Measurements from ENCODE around the gene DUSP7.
A peak's percentile ranks its signal among the peaks of the same experiment; 100 is the strongest.

DUSP7 gene

DNA sequence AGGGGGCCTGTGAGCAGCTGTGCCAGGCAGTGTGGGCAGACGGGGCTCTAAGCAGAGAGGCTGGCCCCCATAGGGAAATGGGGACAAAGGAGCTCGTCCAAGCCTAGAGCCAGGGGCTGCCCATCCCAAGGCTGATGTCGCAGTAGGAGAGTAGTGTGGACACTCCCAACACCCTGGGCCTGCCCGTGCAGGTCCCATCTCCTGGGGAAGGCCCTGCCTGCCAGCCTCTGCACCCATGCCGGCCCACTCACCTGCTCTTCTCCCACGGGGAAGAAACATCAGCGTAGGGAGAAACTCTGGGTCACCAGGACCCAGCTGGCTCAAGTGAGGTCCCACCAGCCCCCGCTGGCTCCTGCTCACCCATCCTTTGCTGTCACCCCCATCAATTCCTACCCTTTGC is 10.7 kb upstream of the DUSP7 start:
- no peaks in the 10 kb centered on the region for H3K9me3 Mint-ChIP-seq
- H3K36me3 Mint-ChIP-seq (ENCODE audit: low read depth): no peaks in the 10 kb centered on the region
- no peaks in the 10 kb centered on the region for H3K27me3 Mint-ChIP-seq (ENCODE audit: low read depth)
- no peak overlapping the region for H3K27ac Mint-ChIP-seq
- no peaks in the 10 kb centered on the region for H3K4me1 Mint-ChIP-seq (ENCODE audit: low read depth)
- H3K4me3 Mint-ChIP-seq: no peak overlapping the region
- no peak for DNase-seq (ENCODE audit: low spot score)

DNA sequence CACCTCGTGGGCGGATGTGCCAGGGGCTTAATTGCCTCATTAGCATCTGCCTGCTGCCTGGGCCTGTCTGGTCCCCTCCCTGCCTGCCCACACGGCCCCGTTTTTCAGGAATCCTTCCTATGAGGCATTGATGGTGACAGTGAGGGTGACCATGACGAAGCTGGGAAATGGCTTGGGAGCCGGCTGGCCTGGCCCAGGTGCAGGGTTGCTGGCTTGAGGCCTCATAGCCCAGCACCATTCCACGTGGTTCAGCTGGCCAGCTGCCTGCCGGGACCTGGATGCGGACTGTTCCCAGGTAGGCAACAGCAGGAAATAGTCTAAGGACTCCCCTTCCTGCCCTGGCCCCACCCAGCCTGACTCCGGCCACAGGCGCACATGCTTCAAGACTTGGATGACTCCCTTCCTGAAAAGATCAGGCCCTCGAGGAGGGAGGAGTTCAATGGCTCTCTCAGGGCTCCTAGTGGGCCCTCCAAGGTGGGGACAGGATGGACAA is 8.9 kb upstream of the DUSP7 start:
- DNase-seq (ENCODE audit: low spot score): no peak
- H3K27me3 Mint-ChIP-seq (ENCODE audit: low read depth): no peaks in the 10 kb centered on the region
- no peak overlapping the region for H3K4me3 Mint-ChIP-seq
- no peak overlapping the region for H3K27ac Mint-ChIP-seq
- H3K4me1 Mint-ChIP-seq (ENCODE audit: low read depth): no peaks in the 10 kb centered on the region
- no peaks in the 10 kb centered on the region for H3K36me3 Mint-ChIP-seq (ENCODE audit: low read depth)
- H3K9me3 Mint-ChIP-seq: no peaks in the 10 kb centered on the region

GRCh38 chr3:52064561-52064960 is 8.2 kb upstream of the DUSP7 start:
- no peaks in the 10 kb centered on the region for H3K27me3 Mint-ChIP-seq (ENCODE audit: low read depth)
- no peak for DNase-seq (ENCODE audit: low spot score)
- no peak overlapping the region for H3K4me3 Mint-ChIP-seq
- no peaks in the 10 kb centered on the region for H3K36me3 Mint-ChIP-seq (ENCODE audit: low read depth)
- no peak overlapping the region for H3K27ac Mint-ChIP-seq
- no peaks in the 10 kb centered on the region for H3K9me3 Mint-ChIP-seq
- no peaks in the 10 kb centered on the region for H3K4me1 Mint-ChIP-seq (ENCODE audit: low read depth)

GRCh38 chr3:52063026-52063723 is 6.8 kb upstream of the DUSP7 start:
- DNase-seq (ENCODE audit: low spot score): no peak
- no peaks in the 10 kb centered on the region for H3K4me1 Mint-ChIP-seq (ENCODE audit: low read depth)
- no peak overlapping the region for H3K27ac Mint-ChIP-seq
- no peaks in the 10 kb centered on the region for H3K9me3 Mint-ChIP-seq
- H3K27me3 Mint-ChIP-seq (ENCODE audit: low read depth): no peaks in the 10 kb centered on the region
- H3K36me3 Mint-ChIP-seq (ENCODE audit: low read depth): no peaks in the 10 kb centered on the region
- no peak overlapping the region for H3K4me3 Mint-ChIP-seq

- no peaks in the 10 kb centered on the region for H3K9me3 Mint-ChIP-seq
- no peaks in the 10 kb centered on the region for H3K36me3 Mint-ChIP-seq (ENCODE audit: low read depth)
- DNase-seq (ENCODE audit: low spot score): no peak
- H3K27ac Mint-ChIP-seq: no peak overlapping the region
- no peaks in the 10 kb centered on the region for H3K27me3 Mint-ChIP-seq (ENCODE audit: low read depth)
- no peak overlapping the region for H3K4me3 Mint-ChIP-seq
- peaks cover 2% of the 10 kb centered on the region for H3K4me1 Mint-ChIP-seq (ENCODE audit: low read depth)
Observed at GRCh38 chr3:52062505-52062904, 6.1 kb upstream of the DUSP7 start.

DNA sequence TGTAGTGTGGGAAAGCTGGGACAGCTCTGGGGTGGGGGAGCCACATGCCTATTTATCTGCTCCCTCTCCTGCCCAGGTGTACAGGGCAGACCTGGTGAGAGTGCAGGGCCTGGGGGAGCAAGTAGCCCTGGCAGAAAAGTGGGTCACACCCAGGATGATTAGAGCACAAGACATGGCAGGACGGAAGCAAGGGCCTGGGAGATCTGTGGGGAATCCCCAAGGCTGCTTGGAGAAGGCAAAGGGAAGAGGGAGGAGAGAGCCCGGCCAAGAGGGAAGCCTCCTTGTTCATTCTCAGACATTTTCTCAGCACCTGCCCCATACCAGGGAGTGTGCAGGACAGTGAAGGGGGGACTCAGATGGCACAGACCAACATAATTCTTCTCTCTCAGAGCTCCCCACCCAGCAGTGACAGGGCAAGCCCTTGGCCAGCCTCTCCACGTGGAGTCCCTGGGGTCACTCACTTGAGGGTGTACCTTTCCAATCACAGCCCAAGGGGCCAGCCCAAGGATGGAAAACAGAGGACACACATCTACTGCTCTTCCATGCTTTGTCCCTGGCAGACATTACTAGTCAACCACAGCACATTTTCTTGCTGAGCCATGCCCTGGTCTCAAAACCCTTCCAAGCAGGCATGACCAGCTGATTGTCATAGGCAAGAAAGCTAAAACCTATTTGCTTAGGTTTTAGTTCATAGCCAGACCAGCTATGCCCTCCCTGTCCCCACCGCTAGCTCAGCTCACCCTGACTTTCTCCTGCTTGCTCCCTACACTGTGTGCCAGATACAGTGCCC is 4.9 kb upstream of the DUSP7 start:
- H3K27ac Mint-ChIP-seq: no peak overlapping the region

GRCh38 chr3:52059781-52060180 is 3.4 kb upstream of the DUSP7 start:
- Mint-ChIP-seq H3K27ac (no peak overlapping the region), H3K27me3 (ENCODE audit: low read depth) (no peaks in the 10 kb centered on the region), H3K4me1 (ENCODE audit: low read depth) (peaks cover 7% of the 10 kb centered on the region), H3K9me3 (no peaks in the 10 kb centered on the region), H3K4me3 (no peak overlapping the region), H3K36me3 (ENCODE audit: low read depth) (peaks cover 1% of the 10 kb centered on the region)
- DNase-seq (ENCODE audit: low spot score): no peak

More for the DNA sequence above, 4.9 kb upstream of the DUSP7 start:
- no peaks in the 10 kb centered on the region for H3K9me3 Mint-ChIP-seq
- no peaks in the 10 kb centered on the region for H3K36me3 Mint-ChIP-seq (ENCODE audit: low read depth)
- no peak for DNase-seq (ENCODE audit: low spot score)
- H3K27me3 Mint-ChIP-seq (ENCODE audit: low read depth): no peaks in the 10 kb centered on the region
- H3K4me3 Mint-ChIP-seq: no peak overlapping the region
- peaks cover 7% of the 10 kb centered on the region for H3K4me1 Mint-ChIP-seq (ENCODE audit: low read depth)

GRCh38 chr3:52057812-52058495 is 1.6 kb upstream of the DUSP7 start:
- H3K4me1 Mint-ChIP-seq (ENCODE audit: low read depth): peaks cover 24% of the 10 kb centered on the region
- peak overlapping the region; percentile 36 for H3K27ac Mint-ChIP-seq
- H3K9me3 Mint-ChIP-seq: no peaks in the 10 kb centered on the region

DNA sequence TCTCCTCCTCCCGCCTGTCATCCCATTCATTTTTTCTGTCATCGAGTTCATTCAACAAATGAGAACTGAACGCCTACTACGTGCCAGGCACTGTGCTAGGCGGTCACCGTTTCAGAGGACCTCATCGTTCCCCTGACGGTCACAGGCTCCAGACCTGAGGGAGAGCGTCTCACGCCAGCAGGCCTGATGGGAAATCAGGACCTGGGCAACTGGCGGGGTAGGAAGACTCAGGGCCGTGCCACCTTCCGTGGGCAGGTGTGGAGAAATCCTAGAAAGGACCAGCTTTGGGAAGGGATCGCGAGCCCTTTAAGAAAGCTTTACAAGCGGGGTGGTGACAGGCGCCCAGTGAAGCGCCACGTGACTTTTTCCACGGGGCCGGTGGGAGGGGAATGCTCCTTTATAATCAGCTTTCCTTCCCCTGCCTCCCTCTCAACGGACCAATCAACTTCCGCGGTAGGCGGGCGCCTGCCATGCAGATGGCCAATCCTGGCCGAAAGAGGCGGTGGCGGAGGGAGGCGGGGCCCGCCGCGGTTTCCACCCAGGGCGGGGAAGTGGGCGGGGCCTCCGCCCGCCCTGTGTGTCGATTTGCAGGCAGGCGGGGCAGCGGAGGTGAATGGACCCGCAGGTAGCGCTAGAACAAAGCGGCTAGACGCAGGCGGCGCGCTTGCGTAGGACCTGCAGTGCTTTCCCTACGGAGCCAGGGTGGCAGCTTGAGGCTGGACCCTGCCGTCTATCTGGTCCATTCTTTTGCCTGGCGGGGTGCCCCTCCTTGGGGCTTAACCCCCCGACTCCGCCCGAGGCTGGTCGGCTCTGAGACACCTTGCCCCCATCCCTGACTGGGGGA is 819 bp upstream of the DUSP7 start:
- Mint-ChIP-seq H3K27me3 (ENCODE audit: low read depth) (no peaks in the 10 kb centered on the region), H3K4me1 (ENCODE audit: low read depth) (peaks cover 32% of the 10 kb centered on the region), H3K4me3 (peak overlapping the region; percentile 86), H3K9me3 (no peaks in the 10 kb centered on the region), H3K36me3 (ENCODE audit: low read depth) (peaks cover 21% of the 10 kb centered on the region), H3K27ac (peak overlapping the region; percentile 92)
- DNase-seq (ENCODE audit: low spot score): peak; percentile 99

More at GRCh38 chr3:52057812-52058495, 1.6 kb upstream of the DUSP7 start:
- Mint-ChIP-seq H3K36me3 (ENCODE audit: low read depth) (peaks cover 18% of the 10 kb centered on the region), H3K4me3 (peak overlapping the region; percentile 61), H3K27me3 (ENCODE audit: low read depth) (no peaks in the 10 kb centered on the region)
- DNase-seq (ENCODE audit: low spot score): no peak

DNA sequence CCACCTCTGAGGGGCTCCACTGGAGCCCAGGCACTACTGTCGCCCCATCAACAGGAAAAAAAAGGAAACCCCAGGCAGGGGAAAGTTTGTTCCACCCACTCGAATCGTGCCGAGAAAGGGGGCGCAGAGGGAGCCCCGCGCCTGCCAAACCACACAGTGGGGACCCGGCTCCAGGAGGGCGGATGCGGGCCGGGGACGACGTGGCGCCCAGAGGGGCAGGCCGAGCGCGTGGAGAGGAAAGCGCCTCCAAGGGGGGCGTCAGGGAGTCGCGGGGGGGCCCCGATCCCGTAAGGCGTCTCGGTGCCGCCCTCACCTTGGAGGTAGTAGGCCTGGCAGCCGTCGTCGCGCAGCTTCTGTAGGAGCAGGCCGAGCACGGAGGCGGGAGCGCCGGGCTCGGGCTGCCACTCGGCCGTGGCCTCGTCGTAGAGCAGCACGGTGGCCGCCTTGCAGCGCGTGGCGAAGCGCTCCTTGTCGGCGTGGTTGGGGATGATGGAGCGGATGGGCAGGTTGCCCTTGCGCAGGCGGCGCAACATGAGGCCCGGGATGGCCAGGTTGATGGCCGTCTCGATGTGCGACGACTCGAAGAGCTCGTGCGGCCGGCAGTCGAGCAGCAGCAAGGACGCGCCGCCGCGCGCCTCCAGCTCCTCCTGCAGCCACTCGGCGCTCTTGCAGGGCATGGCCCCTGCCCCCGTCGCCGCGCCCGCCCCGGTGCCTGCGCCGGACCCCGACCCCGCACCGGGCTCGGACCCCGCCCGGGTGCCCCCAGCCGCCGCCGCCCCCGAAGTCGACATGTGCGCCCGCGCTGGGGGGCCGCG is 627 bp downstream of the DUSP7 start:
- Mint-ChIP-seq H3K36me3 (ENCODE audit: low read depth) (peaks cover 31% of the 10 kb centered on the region), H3K27ac (peak overlapping the region; percentile 84), H3K4me1 (ENCODE audit: low read depth) (peaks cover 38% of the 10 kb centered on the region), H3K9me3 (no peaks in the 10 kb centered on the region), H3K4me3 (peak overlapping the region; percentile 88), H3K27me3 (ENCODE audit: low read depth) (no peaks in the 10 kb centered on the region)
- DNase-seq (ENCODE audit: low spot score): peak; percentile 54

GRCh38 chr3:52054661-52055511 is 1.5 kb downstream of the DUSP7 start:
- Mint-ChIP-seq H3K27me3 (ENCODE audit: low read depth) (no peaks in the 10 kb centered on the region), H3K36me3 (ENCODE audit: low read depth) (peaks cover 34% of the 10 kb centered on the region), H3K9me3 (no peaks in the 10 kb centered on the region), H3K4me1 (ENCODE audit: low read depth) (peaks cover 38% of the 10 kb centered on the region), H3K4me3 (peak overlapping the region; percentile 88), H3K27ac (peak overlapping the region; percentile 84)
- peak; percentile 18 for DNase-seq (ENCODE audit: low spot score)
